Keratinocyte (primary cell): ENCODE results near the gene MTCL1.

ENCODE experiments used
- EZH2 ChIP-seq: IDR thresholded peaks from one replicate; pipeline ENCODE4 v1.6.1; 2012; ENCODE audit warnings: inconsistent platforms, mild to moderate bottlenecking, low read length, moderate library complexity
- TF ChIP-seq, protein P1 (sequence below), 3 experiments: IDR thresholded peaks in 1 of 3; conservative IDR thresholded peaks in 1 of 3; optimal IDR thresholded peaks in 1 of 3; 2 replicates in 2 of 3; 3 replicates in 1 of 3; pipeline versions ENCODE3 to v1.5.1; 2011; ENCODE audit warnings: low read length in 3 of 3, mild to moderate bottlenecking in 3 of 3, moderate library complexity in 2 of 3, control low read depth in 1 of 3, inconsistent platforms in 1 of 3; ENCODE audit not compliant: insufficient read depth in 2 of 3; ENCODE audit errors: extremely low read depth in 1 of 3

- TF ChIP-seq, protein P1, sequence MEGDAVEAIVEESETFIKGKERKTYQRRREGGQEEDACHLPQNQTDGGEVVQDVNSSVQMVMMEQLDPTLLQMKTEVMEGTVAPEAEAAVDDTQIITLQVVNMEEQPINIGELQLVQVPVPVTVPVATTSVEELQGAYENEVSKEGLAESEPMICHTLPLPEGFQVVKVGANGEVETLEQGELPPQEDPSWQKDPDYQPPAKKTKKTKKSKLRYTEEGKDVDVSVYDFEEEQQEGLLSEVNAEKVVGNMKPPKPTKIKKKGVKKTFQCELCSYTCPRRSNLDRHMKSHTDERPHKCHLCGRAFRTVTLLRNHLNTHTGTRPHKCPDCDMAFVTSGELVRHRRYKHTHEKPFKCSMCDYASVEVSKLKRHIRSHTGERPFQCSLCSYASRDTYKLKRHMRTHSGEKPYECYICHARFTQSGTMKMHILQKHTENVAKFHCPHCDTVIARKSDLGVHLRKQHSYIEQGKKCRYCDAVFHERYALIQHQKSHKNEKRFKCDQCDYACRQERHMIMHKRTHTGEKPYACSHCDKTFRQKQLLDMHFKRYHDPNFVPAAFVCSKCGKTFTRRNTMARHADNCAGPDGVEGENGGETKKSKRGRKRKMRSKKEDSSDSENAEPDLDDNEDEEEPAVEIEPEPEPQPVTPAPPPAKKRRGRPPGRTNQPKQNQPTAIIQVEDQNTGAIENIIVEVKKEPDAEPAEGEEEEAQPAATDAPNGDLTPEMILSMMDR (optimal IDR thresholded peaks at IDR 0.05 in 1 of 3, IDR thresholded peaks at IDR 0.05 in 1 of 3, conservative IDR thresholded peaks at IDR 0.05 in 1 of 3; ENCODE audit: extremely low read depth in 1 of 3, insufficient read depth in 2 of 3, low read length in 3 of 3), result no peak
- no peak for TF ChIP-seq EZH2
Observed at GRCh38 chr18:8762968-8763367, 57.6 kb downstream of the MTCL1 start.
